Myocyte (in vitro differentiated cells): ENCODE results near the gene LRG1. TPM values are rescaled to one million over a fixed set of nuclear protein-coding genes. Genes with fewer than 3 reads are reported as not detected.
"Not testable (repeated sequence)": the region's sequence is repeated elsewhere in the genome, so short reads cannot be mapped to it uniquely, and the experiment has no call there.

ENCODE experiments used
- DNase-seq: peaks from one replicate; pipeline ENCODE4 v3.0.0-alpha.2; 2012; ENCODE audit warnings: low read depth
- total RNA-seq: library from RNA; depleted of rRNA; stranded (reverse); fragments of >200 nt; gene quantifications from 2 replicates; pipeline ENCODE4 v1.2.3, GENCODE V29; 2014

Gene LRG1
- total RNA-seq, 1 donor from 2014 or later, result 0.05 TPM

DNA sequence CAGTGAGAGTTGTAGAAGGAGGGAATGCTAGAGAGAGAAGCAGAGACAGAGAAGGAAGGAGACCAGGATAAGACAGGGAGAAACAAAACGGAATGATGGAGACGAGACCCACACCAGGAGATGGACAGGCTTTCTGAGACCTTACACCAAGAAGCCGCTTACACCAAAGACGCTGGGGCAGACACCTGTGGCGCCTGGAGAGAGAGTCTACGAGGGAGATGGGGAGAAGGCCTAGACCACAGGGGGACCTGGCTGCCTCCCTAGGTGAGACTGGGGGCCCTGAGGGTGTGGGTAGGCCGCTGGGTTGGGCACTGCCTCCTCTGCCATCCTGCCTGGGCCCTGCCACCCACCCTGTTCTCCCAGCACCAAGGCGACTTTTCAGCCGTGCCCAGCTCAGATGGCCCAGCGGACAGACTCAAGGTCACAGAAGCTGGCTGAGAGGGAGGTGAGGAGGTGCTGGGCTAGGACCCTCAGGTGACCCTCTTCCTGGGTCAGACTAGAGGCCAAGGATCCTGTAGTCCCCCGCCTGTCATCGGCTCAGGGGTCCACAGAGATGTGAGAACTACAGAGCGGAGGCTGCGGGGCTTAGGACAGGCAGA, 9.8 kb downstream of the LRG1 start:
- no peak for DNase-seq

DNA sequence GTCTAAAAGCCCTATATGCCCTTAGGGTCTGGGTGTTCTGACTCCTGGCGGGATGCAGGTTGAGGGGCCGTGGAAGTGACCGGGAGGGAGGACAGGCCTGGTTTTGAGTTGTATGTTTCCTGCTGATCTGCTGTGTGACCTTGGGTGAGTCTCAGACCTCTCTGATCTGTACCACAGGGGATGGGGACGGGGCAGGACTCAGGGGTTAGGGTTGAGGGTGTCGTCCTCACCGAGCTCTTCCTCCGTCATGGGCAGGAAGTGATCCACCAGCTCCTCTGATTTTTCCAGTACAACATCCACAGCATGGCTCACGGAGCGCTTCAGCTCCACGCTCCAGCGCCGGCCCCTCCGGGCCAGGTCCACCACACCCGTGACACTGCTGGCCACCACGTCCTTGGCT, 11.0 kb downstream of the LRG1 start:
- no peak for DNase-seq

GRCh38 chr19:4527377-4527776, 12.5 kb downstream of the LRG1 start:
- not testable (repeated sequence) for DNase-seq

DNA sequence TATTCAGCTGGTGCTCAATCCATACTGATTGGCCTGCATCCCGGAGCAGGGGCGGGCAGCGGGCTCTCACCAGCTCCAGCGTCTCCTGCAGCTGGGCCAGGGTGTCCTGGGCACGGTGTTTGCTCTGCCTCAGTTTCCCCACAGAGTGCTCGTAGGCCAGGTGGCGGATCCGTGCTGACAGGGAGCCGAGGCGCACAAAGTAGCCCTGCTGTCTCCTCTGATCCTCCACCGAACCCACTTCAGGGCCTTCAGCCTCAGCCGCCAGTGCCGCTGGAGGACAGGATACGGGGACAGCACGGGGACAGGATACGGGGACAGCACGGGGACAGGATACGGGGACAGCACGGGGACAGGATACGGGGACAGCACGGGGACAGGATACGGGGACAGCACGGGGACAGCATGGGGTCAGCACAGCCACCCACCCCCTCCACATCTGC, 14.3 kb downstream of the LRG1 start:
- no peak for DNase-seq

GRCh38 chr19:4524808-4525562, 14.9 kb downstream of the LRG1 start:
- DNase-seq, result peak; percentile 57

DNA sequence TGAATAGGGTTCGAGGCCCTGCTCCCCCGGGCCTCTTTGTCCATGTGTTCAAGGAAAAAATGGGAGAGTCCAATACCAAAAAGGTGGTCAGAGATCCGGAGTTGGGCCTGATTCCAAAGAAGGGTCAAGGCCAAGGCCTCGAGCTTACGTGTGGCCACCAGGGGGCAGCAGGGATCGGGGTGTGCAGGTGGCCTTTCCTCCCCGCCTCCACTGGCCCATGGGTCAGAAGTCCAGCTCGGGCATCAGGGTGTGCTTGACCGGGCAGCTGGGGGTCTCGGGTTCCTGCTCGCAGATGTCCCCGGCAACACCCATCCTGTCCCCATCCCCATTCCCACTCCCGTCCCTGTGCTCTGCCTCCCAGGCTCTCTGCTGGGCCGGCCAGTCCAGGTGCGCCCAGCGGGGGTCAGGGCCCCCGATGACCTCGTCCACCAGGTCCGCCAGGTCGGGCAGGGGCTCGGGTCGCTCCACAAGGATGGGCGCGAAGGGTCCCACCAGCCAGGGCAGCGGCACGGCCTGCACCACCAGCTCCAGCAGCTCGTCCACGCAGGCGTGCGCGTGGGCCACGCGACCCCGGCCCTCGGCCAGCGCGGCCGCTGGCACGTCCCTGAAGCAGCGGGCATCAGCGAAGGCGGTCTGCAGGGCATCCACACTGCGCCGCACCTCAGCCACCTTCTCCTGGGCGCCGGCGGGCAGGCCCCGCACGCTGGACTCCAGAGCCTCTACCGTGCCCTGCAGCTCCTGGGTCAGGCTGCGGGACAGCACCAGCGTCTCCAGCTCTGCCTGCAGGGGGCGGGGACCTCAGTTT, 16.3 kb downstream of the LRG1 start:
- peak; percentile 58 for DNase-seq

DNA sequence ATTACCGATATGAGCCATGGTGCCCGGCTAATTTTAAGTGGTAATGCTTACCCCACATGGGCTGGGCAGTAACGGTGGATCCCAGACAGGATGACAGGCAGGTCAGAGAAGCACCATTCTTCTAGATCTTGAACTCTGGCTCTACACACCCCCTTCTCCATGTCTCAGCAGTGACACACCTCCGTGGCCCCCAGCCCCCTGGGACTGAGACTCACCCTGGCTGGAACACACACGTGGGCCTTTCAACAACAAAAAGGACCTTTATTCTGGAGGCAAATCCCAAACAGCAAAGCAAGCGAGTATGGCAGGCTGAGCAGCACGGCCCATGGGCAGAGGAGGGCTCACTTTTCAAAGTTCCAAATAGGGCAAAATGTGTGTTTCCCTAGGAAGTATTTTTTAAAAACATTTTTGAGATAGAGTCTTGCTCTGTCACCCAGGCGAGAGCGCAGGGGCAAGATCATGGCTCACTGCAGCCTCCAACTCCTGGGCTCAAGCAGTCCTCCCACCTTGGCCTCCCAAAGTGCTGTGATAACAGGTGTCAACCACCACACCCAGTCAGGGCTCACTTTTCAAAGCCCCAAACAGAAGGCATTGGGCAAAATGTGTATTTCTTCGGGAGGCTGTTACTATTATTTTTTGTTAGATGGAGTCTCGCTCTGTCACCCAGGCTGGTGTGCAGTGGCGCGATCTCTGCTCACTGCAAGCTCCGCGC, 17.4 kb downstream of the LRG1 start:
- no peak for DNase-seq

DNA sequence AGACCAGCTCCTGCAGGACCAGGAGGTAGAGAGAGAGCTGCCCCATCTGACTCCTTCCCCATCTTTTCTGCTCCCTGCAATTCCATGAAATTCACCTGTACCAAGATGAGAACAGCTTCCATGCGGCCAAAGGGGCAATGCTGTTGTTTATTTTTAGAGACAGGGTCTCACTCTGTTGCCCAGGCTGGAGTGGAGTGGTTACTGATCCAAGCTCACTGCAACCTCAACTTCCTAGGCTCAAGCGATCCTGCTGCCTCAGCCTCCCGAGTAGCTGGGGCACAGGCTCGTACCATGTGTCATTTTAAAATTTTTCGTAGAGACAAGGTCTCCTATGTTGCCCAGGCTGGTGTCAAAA, 18.0 kb downstream of the LRG1 start:
- DNase-seq, result no peak

DNA sequence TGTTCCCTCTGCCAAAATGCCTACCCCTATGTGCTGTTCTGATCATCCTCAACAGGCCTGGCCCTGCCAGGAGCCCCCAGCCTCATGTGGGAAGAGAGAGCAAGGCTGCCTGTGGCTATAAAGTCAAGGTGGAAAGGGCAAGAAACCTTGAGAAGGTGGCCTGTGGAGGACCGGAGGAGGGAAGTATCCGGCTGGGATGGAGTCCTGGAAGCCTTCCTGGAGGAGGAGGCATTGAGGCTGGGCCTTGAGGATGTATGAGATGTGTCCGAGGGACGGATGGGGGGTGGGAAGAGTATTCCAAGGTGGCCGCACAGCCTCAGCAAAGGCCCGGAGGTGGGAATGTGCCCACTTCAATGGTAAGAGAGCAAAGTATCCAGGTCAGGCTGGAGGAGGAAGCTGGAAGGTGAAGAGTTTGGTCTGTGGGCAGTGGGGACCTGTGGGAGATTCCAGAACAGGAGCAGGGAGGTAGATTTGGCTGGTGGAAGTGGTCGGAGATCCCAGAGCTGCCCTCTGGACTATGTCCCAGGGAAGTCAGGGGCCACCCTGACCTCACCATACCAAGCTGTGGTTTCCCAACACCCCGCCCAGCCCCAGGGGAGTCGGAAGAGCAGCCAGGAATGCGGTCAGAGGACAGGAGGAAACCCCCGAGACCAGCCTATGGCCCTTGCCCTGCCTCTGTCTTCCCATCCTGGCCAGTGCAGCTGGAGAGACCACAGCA, 18.5 kb downstream of the LRG1 start:
- DNase-seq, result peak; percentile 55

DNA sequence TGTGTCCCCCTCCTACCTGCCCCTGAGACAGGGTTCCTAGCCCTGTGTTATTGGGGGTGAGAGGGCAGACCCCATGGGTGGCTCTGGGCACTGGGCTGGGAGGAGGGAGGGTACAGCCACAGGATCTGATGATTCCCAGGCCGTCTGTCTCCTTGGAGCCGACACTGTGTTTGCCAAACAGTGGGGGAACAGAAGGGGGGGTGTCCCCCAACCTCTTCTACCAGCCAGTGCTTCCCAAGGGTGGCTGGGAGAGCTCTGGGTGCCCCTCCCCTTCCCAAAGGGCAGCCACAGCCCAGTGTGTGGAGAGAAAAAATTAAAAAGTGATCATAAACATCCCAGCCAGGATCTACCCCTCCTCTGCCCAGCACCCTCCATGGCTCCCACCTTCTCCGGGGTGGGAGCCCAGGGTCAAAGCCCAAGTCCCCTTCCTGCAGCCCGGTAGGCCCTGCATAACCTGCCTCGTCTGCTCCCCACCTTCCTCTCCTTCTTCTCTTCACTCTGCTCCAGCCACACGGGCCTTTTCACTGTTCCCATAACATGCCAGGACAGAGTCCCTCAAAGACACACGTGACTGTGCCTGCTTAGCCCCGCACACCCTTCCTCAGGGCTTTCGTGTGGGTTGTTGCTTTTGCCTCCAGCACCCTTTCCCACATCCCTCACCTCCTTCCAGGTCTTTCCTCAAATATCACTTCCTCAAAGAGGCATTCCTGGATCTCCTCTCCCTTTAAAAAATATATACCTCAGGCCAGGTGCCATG, 20.1 kb downstream of the LRG1 start:
- no peak for DNase-seq

DNA sequence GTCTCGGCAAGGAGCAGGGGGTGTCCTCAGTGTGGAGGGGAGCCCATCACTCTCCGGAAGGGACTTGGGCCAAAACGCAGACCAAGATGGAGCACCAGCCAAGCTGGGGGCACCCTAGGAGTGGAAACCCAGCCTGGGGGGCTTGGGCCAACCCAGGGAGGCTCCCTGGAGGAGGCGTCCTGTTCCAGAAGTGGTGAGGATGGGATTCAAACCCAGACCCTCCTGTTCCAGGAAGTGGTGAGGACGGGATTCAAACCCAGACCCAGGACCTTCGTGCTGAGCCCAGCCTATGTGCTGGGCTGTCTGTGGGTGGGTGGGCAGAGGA, 20.7 kb downstream of the LRG1 start:
- no peak for DNase-seq

DNA sequence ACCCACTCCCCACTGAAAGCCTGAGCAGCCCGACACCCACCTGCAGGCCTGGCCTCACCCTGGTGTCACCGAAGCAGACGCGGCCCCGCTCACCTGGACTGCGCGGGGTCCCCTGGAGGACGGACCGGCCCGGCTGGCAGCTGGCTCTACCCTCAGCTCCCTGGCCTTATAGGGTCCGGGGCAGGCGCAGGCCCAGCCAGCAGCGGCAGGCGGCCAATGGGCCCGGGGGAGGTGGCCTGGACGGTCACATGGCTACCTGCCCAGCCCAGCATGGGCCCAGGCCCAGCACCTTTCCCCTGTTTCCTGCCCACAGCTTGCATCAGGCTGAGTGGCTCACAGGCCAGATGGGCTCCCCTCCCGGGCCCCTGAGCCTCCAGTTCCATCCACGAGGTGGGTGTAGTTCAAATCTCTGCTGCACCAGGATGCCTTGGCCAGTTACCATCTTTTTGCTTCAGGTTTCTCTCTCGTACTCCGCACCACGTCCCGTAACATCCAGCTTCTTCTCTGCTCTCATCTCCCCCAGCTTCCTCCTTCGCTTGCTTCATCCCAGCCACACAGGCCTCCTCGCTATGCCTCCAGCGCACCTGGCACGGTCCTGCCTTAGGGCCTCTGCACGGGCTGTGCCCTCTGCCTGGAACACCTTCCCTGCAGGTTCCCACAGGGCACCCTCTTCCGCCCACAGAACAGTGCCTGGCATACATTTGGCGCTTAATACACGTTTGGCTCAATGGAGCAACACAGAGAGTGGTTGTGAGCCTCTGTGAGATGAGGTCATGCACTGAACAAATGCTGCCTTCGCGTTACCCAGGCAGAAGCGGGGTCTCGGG, 21.3 kb downstream of the LRG1 start, which contains the start of gene PLIN4:
Gene PLIN4 (minus strand): TSS at position 142 of the 827 bp plus-strand sequence. CDS start 214 bp downstream, outside the sequence.
- DNase-seq, result no peak

DNA sequence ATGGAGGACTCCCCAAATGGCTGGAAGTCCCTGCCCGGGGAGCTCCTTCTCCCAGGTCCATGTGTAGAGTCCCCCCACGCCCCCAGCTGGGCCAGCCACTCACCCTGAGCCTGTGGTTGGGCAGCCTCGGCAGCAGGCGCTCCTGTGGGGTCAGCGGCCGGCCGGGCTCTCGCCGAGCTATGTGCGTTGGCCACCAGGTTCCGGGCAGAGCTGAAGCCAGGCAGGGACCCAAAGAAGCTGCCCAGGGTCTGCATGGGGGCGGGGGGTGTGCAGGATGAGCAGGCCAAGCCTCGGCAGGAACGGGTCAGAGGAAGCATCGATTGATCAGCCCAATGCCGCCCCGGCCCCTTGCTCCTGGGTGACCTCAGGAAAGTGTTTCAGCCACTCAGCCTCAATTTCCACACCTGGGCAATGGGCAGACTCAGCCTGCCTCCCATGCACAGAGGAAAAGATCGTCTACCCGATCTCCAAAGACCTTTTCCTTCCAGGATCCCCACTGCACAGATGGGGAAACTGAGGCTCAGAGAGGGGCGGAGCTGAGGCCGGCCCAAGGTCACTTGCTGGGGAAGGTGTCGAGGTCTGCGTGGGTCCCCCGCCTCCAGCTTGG, 22.3 kb downstream of the LRG1 start:
- peak; percentile 33 for DNase-seq

DNA sequence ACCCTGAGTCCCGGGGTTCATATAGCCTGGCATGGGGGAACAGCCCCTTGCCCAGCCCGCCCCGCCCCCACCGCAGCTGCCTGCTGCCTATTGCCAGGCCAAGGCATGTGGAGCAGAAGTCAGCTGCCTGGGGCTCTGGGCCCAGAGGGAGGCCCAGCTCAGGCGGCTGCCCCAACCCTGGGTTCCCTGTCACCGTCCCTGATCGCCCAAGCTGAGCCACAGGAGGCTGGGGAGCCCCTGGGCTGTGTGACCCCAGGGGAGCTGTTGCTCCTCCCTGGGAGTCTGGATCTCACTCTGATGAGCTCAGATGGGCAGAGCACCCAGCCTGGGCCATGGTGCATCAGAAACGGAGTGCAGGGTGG, 22.9 kb downstream of the LRG1 start:
- DNase-seq, result peak; percentile 77

GRCh38 chr19:4516199-4516938, 23.5 kb downstream of the LRG1 start:
- no peak for DNase-seq

- no peak for DNase-seq
Observed at GRCh38 chr19:4515732-4516131, 24.1 kb downstream of the LRG1 start.

GRCh38 chr19:4513248-4513647, 26.6 kb downstream of the LRG1 start:
- no peak for DNase-seq

GRCh38 chr19:4512070-4512469, 27.8 kb downstream of the LRG1 start:
- no peak for DNase-seq
